Measurements from ENCODE around the gene FPGT.
"Not testable (repeated sequence)": the region's sequence is repeated elsewhere in the genome, so short reads cannot be mapped to it uniquely, and the experiment has no call there.

FPGT gene

GRCh38 chr1:74236440-74236839 is 38.4 kb downstream of the FPGT start:
- TF ChIP-seq GATA1 (IDR thresholded peaks at IDR 0.05; ENCODE audit: low read depth, low read length), result no peak
- TF ChIP-seq POLR2A (IDR thresholded peaks at IDR 0.05; ENCODE audit: low read length), result no peak
- no peak for DNase-seq

GRCh38 chr1:74237035-74237434 is 39.0 kb downstream of the FPGT start:
- TF ChIP-seq GATA1 (IDR thresholded peaks at IDR 0.05; ENCODE audit: low read depth, low read length), result no peak
- no peak for TF ChIP-seq POLR2A (IDR thresholded peaks at IDR 0.05; ENCODE audit: low read length)
- no peak for DNase-seq

- DNase-seq, result no peak
- TF ChIP-seq POLR2A (IDR thresholded peaks at IDR 0.05; ENCODE audit: low read length) (no peak), GATA1 (IDR thresholded peaks at IDR 0.05; ENCODE audit: low read depth, low read length) (no peak)
Measured at GRCh38 chr1:74237787-74238186, 39.7 kb downstream of the FPGT start.

GRCh38 chr1:74245168-74245772 is 47.2 kb downstream of the FPGT start:
- no peak for DNase-seq

GRCh38 chr1:74246315-74246714 is 48.3 kb downstream of the FPGT start:
- TF ChIP-seq POLR2A (IDR thresholded peaks at IDR 0.05; ENCODE audit: low read length) (no peak), GATA1 (IDR thresholded peaks at IDR 0.05; ENCODE audit: low read depth, low read length) (no peak)
- no peak for DNase-seq

More at GRCh38 chr1:74245168-74245772, 47.2 kb downstream of the FPGT start:
- TF ChIP-seq POLR2A (IDR thresholded peaks at IDR 0.05; ENCODE audit: low read length), result no peak
- TF ChIP-seq GATA1 (IDR thresholded peaks at IDR 0.05; ENCODE audit: low read depth, low read length), result no peak

GRCh38 chr1:74247881-74248528 is 50.0 kb downstream of the FPGT start:
- TF ChIP-seq POLR2A (IDR thresholded peaks at IDR 0.05; ENCODE audit: low read length) (no peak), GATA1 (IDR thresholded peaks at IDR 0.05; ENCODE audit: low read depth, low read length) (no peak)
- DNase-seq, result no peak

GRCh38 chr1:74253243-74253824 is 55.3 kb downstream of the FPGT start:
- DNase-seq, result not testable (repeated sequence)

All from erythroblast (primary cell).